ENCODE data around the gene EXD3.

The EXD3 gene

GRCh38 chr9:137314561-137315560 is 108.1 kb downstream of the EXD3 start:
- no peak for DNase-seq

- DNase-seq, result no peak
Measured at GRCh38 chr9:137313956-137314560, 108.9 kb downstream of the EXD3 start.

GRCh38 chr9:137313326-137313936 is 109.5 kb downstream of the EXD3 start:
- DNase-seq, result no peak

GRCh38 chr9:137312852-137313325 is 110.1 kb downstream of the EXD3 start:
- no peak for DNase-seq

DNA sequence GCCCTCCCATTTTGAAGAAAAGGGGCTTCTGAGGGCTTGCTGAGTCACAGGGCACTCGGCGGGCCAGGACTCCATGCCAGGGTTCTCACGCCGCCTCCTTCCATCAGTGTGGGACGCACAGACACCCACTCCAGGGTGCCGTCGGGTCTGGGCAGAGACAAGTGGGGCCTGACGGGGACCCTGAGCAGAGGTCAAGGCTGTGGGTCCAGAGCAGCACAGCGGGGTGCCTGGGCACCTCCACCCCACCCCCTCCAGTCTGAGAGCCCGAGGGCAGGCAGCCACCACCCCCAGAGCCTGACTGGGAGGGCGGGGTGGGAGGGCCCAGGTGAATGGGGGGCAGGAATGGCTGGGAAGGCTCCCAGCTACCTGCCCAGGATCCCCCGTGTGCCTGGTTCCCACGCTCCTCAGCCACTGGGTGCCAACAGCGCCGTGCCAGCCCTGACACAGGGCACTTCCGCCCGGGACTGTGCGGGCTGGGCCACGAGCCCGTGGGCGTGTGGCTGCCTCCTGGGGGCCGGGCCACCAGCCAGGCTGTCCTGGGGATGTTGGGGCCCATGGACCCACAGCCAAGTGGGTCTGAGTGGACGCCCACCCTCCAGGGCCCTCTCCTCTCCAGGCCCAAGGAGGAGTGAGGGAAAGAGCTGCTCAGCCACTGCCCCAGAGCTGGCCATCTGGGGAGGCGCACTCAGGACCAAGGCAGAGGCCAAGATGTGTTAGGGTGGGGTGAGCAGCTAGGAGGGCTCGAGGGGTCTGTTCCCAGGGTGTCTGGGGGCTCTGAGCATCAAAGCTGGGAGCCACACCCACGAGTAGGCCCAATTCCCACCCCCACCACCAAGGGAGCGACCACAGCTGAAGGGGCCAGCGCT is 110.7 kb downstream of the EXD3 start:
- no peak for DNase-seq

GRCh38 chr9:137311171-137311985 is 111.6 kb downstream of the EXD3 start:
- no peak for DNase-seq

DNA sequence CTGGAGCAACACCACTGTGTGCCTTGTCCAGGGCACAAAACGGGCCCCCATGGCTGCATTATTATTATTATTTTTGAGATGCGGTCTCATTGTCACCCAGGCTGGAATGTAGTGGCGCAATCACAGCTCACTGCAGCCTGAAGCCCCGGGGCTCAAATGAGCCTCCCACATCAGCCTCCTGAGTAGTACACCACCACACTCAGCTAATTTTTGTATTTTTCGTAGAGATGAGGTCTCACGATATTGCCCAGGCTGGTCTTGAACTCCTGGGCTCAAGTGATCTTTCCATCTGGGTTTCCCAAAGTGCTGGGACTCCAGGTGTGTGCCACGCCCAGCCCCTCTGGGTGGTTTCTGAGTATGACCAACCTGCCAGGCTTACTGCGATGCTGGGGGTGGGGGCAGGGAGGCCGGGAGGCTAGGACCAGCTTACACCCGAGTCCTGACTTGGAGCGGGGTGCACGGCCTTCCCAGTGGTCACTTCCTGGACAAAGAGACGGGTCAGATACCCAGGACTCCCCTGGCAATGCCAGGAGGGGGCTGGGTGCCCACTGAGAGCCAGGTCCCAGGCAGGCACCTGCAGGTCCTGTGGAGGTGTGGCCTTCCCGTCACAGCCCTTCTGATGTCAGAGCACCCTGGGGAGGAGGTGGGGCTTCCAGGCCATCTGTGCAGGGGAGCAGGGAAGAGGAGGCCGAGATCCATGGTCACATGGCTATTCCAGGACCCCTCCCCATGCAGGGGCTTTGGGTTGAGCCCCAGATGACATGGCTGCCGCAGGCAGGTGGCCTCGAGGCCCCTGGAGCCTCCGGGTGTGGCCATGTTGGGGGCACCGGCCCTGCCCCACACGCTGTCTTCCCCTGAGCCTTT is 112.5 kb downstream of the EXD3 start:
- DNase-seq, result no peak

- DNase-seq, result no peak
Measured at GRCh38 chr9:137309368-137310188, 113.4 kb downstream of the EXD3 start.

GRCh38 chr9:137308057-137308619 is 114.8 kb downstream of the EXD3 start:
- no peak for DNase-seq

DNA sequence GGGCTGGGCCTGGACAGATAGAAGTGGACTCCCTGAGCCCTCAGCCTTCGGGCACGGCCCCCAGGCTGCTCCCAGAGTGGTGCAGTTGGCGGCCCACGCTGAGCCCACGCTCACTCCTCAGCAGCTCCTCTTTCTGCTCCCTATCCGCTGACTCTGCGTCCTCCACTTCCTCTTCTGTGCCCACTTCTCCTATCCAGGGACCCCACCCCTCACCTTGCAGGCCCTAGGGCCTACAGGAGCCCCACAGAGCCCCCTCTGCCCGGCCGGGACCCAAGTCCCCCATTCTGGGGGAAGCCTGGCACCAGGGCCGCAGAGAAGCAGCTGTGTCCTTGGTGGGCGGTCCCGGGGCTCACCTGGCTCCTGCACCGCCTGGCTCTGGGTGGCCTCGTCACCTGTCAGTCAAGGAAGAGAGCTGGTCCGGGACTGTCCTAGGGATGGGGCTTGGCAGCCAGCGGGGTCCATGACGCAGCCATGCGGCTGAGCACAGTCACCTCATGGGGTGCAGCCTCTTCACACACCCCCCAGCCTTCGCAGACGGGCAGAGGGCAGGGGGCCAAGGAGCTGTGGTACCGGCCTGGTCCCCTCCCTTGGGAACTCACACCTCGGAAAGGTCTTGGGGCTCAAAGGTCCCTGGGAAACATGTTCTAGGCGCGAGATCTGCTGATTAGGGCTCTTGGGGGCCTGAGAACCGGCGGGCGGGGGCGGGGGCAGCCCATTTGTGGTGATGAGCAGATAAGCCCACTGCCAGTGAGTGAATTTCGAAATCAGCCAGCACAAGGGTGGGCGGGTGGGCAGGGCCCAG is 115.5 kb downstream of the EXD3 start:
- DNase-seq, result no peak

DNA sequence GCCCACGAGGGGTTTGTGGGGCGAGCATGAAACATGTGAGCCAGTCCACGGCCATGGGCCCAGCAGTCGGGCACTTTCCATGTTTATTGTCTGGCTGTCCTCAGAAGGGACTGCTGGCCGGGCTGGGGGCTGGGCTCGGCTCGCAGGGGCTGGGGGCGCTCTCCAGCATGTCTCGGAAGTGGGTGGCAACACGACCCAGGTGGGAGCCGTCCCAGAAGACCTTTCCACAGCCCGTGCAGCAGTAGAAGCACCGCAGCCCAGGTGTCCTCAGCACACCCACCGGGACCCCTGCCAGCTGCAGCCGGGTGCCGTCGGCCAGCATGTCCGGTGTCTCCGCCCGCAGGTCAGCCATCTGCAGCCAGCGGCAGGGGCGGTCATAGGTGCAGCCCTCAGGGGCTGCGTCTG is 116.1 kb downstream of the EXD3 start:
- DNase-seq, result no peak

DNA sequence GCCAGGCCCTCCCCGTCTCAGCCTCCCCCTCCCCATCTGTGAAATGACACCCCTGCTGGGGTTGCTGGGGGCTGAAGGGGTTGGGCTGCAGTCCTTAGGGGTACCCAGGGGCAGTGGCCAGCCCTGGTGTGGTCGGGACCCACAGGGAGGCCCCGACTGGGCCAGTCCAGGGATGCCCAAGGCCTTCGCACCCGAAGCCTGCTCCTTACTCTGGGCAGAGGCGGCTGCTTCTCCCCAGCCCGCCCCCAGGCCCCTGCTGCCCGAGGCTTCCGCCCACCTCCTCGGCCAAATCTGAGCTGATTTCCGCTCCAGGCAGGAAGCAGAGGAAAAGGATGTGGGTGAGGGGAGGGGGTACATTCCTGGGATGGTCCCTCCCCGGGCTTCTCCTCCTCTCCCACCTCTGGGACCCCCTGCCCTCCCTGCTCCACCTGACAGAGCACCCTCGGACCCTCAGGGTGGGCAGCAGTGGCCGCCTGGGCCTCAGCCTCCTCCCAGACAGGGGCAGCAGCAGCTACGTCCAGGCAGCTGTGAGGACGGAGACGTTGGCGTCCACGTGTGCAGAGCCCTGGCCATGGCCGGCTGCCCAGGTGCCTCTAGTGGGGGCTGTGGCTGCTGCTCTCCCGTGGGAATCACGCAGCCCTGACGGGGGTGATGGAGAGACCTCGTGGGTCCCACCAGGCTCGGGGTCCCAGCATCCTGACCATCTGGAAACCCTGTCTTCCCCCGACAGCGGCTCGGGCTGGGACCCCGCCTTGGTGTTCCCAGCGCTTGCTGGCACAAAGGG is 116.7 kb downstream of the EXD3 start:
- DNase-seq, result no peak

DNA sequence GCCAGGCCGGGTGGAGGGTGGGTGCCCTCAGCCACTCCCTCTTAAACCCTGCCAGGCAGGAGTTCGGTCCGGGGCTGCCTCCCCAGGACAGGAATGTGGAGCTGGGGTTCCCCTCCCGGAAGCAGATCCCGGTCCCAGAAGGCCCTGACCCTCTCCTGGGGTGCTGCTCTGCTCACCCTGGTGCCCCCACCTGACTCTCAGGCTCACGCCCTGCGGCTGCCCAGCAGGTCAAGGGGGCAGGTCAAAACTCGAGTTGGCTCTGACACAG is 117.2 kb downstream of the EXD3 start:
- DNase-seq, result no peak

DNA sequence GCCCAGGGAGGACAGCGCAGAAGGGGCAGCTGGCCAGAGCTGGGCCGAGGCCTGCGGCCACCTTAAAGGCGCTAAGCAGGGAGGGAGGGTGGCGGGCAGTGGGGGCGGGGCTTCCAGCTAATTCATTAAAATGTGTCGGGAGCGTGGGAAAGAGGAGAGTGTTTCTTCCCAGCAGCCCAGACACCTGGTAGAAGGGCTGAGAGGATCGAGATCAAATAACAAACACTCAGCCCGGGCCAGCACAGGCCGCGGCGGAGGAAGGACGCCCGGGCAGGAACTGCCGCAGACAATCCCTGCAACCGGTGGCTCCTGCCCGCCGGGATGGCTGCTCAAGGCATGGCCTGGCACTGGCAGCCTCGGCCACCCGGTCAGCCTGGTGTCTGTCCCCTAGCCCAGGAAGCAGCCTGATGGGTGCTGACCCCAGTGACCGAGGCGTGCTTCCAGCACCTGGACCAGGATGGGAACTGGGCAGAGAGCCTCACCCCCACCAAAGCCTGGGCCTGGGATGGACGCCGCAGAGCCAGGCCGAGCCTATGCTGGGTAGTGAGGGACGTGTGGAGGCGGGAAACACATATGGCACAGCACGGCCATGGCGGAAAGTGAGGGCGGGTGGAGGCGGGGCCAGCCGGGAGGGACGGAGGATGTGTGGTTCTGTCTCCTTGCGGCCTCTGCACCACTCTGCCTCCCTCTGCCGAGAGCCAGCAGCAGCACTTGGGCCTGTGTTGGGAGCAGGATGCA is 117.7 kb downstream of the EXD3 start:
- DNase-seq, result no peak

DNA sequence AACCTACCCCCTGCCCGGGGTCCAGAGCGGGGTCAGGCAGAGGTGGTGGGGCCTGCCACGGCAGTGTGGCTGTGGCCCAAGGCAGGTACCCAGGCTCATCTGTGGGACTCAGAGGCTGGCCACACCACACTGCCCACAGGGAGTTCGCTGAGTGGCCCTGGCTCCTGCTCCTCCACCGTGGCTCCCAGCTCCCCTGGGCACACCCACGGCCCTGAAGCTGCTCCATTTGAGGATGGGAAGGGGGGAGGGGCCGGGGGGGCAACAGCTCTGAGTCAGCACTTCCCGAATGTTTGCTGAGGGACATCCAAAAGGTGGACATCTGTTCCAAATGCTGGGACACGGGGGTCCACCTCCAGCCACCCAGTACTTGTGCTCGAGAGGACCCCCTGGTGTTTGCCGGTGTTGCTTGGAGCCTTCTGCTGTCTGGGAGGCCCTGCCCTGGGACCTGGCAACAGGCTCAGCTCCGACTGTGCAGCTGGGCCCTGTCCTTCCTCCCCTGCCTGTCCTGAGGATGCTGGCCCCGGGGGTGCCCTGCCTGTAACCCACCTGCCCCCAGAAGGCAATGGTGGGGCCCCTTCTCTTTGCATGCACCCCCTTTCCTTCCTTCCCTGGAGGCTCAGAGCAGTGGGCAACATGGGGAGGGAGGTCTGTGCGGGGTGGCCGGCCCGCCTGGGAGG is 118.4 kb downstream of the EXD3 start:
- DNase-seq, result no peak

DNA sequence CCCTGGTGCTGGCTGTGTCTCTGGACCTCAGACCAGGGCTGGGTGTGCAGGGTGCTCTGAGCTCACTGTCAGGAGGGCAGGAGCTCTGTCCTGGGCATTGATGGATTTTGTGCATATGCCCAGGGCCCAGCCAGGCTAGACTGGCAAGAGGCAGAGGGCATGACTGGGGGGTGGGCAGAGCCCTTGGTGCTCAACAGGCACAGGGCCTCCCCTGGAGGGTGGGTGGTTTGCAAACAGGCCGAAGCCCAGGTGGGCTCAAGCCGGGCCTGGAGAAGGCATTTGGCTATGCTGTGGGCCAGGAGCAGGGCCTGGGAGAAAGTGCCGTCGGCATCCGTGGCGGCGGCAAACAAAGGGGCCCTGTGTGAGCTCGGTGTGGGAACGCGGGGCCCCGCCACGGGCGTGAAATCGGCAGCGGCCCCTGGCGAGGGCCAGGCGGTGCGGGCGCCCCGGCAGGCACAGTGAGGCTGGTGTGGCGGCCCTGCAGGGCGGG is 119.0 kb downstream of the EXD3 start:
- DNase-seq, result no peak
